Sigmoid colon (tissue), 4 donors: Measurements from ENCODE around the gene SHBG.

Experiments used
- CTCF ChIP-seq, 4 experiments: fragments of 450-650 bp in 3 of 4; fragments of 200-600 bp in 1 of 4; IDR thresholded peaks; one replicate each; pipeline ENCODE4 v1.5.1; 2016 to 2019; ENCODE audit warnings: antibody characterized with exemption in 4 of 4, mild to moderate bottlenecking in 3 of 4, moderate library complexity in 2 of 4
- EP300 ChIP-seq, 4 donors: sonication (generic); formaldehyde crosslinking; IDR thresholded peaks; one replicate each; pipeline ENCODE4 v1.6.1; 2017; ENCODE audit warnings: antibody characterized with exemption in 4 of 4
- POLR2A ChIP-seq, 2 donors: fragments of 450-650 bp; IDR thresholded peaks; one replicate each; pipeline ENCODE4 v1.6.1; 2016; ENCODE audit warnings: antibody characterized with exemption in 2 of 2, mild to moderate bottlenecking in 2 of 2, moderate library complexity in 2 of 2
- POLR2AphosphoS5 ChIP-seq, 4 donors: sonication (generic); formaldehyde crosslinking; IDR thresholded peaks; one replicate each; pipeline ENCODE4 v1.6.1; 2017; ENCODE audit warnings: antibody characterized with exemption in 4 of 4

- TF ChIP-seq CTCF (IDR thresholded peaks at IDR 0.05), result no peak
- TF ChIP-seq EP300 (IDR thresholded peaks at IDR 0.05), result no peak
- no peak for TF ChIP-seq POLR2A (IDR thresholded peaks at IDR 0.05)
- TF ChIP-seq POLR2AphosphoS5 (IDR thresholded peaks at IDR 0.05), result no peak
Observed at GRCh38 chr17:7676533-7676932, 46.6 kb downstream of the SHBG start.
